ENCODE measurements around the gene ACOT7. TPM values are rescaled to one million over a fixed set of nuclear protein-coding genes. Genes with fewer than 3 reads are reported as not detected.

ACOT7 gene
- total and polyA plus RNA-seq, 2 of the 13 experiments (the other 11 are each of a cell fraction or from before 2014, with no cell fraction given): 33.0 to 55.8 TPM

DNA sequence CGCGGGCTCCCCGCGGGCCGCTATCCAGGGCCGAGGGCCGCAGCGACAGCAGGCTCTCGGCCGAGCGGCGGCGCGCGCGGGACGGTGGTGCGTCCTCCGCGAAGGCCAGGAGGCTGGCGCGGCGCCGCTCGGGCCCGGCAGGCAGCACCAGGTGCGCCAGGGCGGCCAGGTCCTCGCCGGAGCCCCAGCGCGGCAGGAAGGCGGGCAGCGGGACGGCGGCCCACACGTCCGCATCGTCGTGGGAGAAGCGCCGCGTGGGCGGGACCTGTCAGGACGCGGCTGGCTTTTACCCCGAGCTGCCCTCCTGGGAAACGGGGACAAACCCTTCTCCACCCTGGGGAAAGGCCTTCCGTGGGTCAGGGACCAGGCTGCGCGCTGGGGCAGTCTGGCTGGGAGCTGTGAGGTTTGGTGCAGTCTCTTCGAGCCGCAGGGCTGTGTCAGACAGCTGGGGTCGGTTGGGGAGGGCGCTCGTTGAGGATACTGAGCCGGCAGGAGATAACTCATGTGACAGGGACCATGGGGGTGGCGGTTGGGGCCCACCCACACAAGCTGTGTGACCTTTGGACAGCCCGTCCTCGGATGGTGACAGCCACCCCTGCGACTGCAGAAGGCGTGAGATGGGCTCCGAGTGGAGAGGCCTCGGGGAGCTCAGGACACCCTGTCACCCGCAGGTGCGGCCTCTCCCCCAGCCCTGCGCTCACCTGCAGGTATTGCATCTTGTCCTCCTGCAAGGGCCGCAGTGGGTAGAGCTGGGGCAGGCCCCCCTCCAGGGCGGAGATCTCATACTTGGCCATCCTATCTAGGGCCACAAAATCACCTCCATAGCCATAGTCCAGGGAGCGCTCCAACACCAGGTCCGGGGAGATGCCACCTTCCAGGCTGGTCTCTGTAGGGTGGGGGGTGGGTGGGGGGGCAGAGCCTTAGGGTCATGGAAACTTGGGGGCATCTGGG lies 143.6 kb downstream of the ACOT7 start (continued):
- TF ChIP-seq MAFF (IDR thresholded peaks at IDR 0.05; ENCODE audit: low read depth, low read length) (no peak), ZNF768 (CRISPR knock-in tag; IDR thresholded peaks at IDR 0.05) (0 out of 2 replicates have a peak, but pooled peaks have one; percentile 10), ZNF644 (CRISPR knock-in tag; IDR thresholded peaks at IDR 0.05; ENCODE audit: low read depth) (no peak)

- Histone ChIP-seq H3K4me1 (ENCODE audit: insufficient read depth, low read length) (peaks cover 22% of the 10 kb centered on the region), H3K79me2 (ENCODE audit: insufficient read depth, low read length) (no peaks in the 10 kb centered on the region), H3K9ac (ENCODE audit: insufficient read depth, low read depth, low read length) (no peak overlapping the region), H4K20me1 (ENCODE audit: insufficient read depth, low read length) (0 out of 2 replicates have a peak, but pooled peaks cover 2% of the 10 kb centered on the region), H3K4me3 (replicated peaks in 1 of 3; ENCODE audit: insufficient read depth in 1 of 3, low read depth in 2 of 3, low read length in 3 of 3) (peak overlapping the region in 2 of 3 experiments; percentile 7 to 50; a peak in 2 of 6 replicates), H3K27me3 (ENCODE audit: control insufficient read depth in 1 of 2, insufficient read depth in 2 of 2, low read length in 2 of 2) (peaks cover 12 to 60% of the 10 kb centered on the region in 2 experiments), H3K9me3 (ENCODE audit: low read length) (no peaks in the 10 kb centered on the region), H3K36me3 (replicated peaks in 1 of 2; ENCODE audit: control insufficient read depth in 1 of 2, insufficient read depth in 2 of 2, low read length in 2 of 2) (no peaks in the 10 kb centered on the region), H2AFZ (ENCODE audit: low read length) (no peak overlapping the region), H3K4me2 (ENCODE audit: low read depth, low read length) (peak overlapping the region; percentile 66), H3K27ac (ENCODE audit: extremely low read length, insufficient read depth, low read length) (no peak overlapping the region)
- DNase-seq (ENCODE audit: low spot score) (no peak), FAIRE-seq (no peak), ATAC-seq (no peak)
- no TSS peak for BruUV-seq (replicated peaks)
- no CpG with 5 or more reads among the region's 96 CpGs for WGBS (ENCODE audit: low lambda C conversion rate)
- intact Hi-C loops (cut with micrococcal nuclease; ENCODE audit: unreplicated experiment): loop anchor here (5.0 to 10.0 kb wide), 2 partner anchors 143 to 144 kb away; partner anchors contain the start of gene ACOT7
- in situ Hi-C loops (cut with HindIII; ENCODE audit: extremely low pct_ligation_motif_present, low pct_unique_long_range_greater_than_20kb): loop anchor here (5.0 to 10.0 kb wide), 3 partner anchors 33 to 166 kb away; partner anchors contain the start of gene HES2
- ChIA-PET POLR2A (no interaction called here), CTCF (ENCODE audit: low intra/inter-chr PET ratio, low total read pairs) (interaction anchor here (1.0 kb wide), 1 partner anchor 95 kb away, joined by 3 read pairs; no protein-coding TSS in a partner anchor)
- no peak for TF ChIP-seq ZNF83 (CRISPR knock-in tag; IDR thresholded peaks at IDR 0.05; ENCODE audit: borderline replicate concordance)
- no peak for TF ChIP-seq ZNF710 (CRISPR knock-in tag; IDR thresholded peaks at IDR 0.05; ENCODE audit: borderline replicate concordance)
- peak; percentile 84 for TF ChIP-seq PATZ1 (CRISPR knock-in tag; IDR thresholded peaks at IDR 0.05)
- peak; percentile 75; the same call in 1 of the 2 replicates for TF ChIP-seq ZNF777 (CRISPR knock-in tag; IDR thresholded peaks at IDR 0.05)
- TF ChIP-seq, protein P1, sequence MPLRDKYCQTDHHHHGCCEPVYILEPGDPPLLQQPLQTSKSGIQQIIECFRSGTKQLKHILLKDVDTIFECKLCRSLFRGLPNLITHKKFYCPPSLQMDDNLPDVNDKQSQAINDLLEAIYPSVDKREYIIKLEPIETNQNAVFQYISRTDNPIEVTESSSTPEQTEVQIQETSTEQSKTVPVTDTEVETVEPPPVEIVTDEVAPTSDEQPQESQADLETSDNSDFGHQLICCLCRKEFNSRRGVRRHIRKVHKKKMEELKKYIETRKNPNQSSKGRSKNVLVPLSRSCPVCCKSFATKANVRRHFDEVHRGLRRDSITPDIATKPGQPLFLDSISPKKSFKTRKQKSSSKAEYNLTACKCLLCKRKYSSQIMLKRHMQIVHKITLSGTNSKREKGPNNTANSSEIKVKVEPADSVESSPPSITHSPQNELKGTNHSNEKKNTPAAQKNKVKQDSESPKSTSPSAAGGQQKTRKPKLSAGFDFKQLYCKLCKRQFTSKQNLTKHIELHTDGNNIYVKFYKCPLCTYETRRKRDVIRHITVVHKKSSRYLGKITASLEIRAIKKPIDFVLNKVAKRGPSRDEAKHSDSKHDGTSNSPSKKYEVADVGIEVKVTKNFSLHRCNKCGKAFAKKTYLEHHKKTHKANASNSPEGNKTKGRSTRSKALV (CRISPR knock-in tag; IDR thresholded peaks at IDR 0.05): peak; percentile 75; the same call in 1 of the 2 replicates
- no peak for TF ChIP-seq ZNF614 (CRISPR knock-in tag; IDR thresholded peaks at IDR 0.05; ENCODE audit: borderline replicate concordance)
- TF ChIP-seq KDM2A (CRISPR knock-in tag; IDR thresholded peaks at IDR 0.05; ENCODE audit: borderline replicate concordance, low read depth): peak; percentile 36; the same call in 1 of the 2 replicates
- peak; percentile 52; the same call in 1 of the 2 replicates for TF ChIP-seq GABPB1 (CRISPR knock-in tag; IDR thresholded peaks at IDR 0.05)
- TF ChIP-seq SP5 (CRISPR knock-in tag; IDR thresholded peaks at IDR 0.05; ENCODE audit: borderline replicate concordance, low read depth): peak; percentile 47; the same call in 1 of the 2 replicates
Observed at GRCh38 chr1:6248932-6249738, 144.4 kb downstream of the ACOT7 start.

Data from HepG2 (cell line).